Stimulated activated CD8-positive, alpha-beta memory T cell treated with anti-CD3 and anti-CD28 coated beads, Interleukin-4, amount 100 ng/mL, for 1 hour (primary cell): ENCODE data around the gene CDH22.

ENCODE experiments used
- DNase-seq, 2 donors: peaks; one replicate each; pipeline ENCODE4 v3.0.0-alpha.2; 2020; ENCODE audit warnings: low read depth in 2 of 2, low spot score in 1 of 2

CDH22 gene

GRCh38 chr20:46243707-46244628, 64.3 kb downstream of the CDH22 start:
- no peak for DNase-seq

GRCh38 chr20:46242390-46242789, 65.9 kb downstream of the CDH22 start:
- no peak for DNase-seq

GRCh38 chr20:46240881-46241280, 67.4 kb downstream of the CDH22 start:
- no peak for DNase-seq

- no peak for DNase-seq
Measured at GRCh38 chr20:46240065-46240464, 68.2 kb downstream of the CDH22 start.

DNA sequence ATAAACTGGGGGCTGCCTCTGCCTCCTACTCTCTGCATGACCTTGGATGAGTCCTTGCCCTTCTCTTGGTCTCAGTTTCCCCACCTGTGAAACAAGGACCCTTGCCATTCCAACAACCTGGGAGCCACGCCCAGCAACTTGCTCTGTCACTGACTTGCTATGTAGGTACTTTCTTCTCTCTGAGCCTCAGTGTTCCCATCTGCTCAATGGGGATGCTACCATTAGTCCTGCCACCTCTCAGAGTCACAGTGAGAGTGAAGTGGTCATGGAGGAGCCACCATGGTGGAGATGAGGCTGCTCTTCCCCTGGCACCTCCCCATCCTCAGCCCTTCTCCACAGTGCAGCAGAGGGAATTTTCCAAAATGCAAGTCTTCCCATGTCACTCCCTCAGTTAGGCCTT, 70.6 kb downstream of the CDH22 start:
- no peak for DNase-seq

DNA sequence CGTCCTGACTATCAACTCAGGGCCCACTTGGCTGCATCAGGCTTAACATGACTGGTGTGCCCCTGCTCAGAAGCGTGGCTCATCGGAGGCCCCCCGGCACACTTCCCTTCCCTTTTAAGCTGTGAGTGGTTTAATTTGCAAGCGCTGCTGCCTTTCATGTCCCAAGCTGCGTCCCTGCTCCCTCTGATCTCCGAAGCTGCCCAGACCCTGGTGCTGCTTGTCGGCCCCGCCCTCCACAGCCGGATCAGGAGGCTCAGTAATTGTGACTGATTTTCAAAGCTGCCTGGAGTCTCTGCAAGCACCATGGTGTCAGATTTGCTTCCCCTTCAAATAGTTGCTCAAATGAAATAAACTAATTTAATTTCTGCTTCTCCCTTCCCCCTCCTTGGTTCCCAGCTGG, 71.1 kb downstream of the CDH22 start:
- no peak for DNase-seq

DNA sequence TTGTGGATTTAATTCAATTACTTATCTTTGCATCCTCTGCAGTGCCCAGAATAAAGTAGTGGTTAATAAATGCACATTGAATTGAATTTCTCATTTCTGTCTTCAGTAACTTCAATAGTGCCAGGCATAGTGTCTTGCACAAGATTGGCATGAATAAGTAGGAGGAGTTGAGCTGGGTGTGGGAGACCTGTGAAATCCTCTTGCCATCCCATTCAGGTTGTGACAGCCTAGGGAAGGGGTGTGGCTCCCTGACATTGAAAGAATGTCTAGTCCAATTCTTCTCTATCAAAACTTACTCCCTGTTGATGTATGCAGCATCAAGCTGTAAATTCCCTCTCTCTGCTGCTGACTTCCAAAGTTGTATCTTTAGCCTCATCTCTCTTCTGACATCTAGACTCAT, 73.2 kb downstream of the CDH22 start:
- no peak for DNase-seq

DNA sequence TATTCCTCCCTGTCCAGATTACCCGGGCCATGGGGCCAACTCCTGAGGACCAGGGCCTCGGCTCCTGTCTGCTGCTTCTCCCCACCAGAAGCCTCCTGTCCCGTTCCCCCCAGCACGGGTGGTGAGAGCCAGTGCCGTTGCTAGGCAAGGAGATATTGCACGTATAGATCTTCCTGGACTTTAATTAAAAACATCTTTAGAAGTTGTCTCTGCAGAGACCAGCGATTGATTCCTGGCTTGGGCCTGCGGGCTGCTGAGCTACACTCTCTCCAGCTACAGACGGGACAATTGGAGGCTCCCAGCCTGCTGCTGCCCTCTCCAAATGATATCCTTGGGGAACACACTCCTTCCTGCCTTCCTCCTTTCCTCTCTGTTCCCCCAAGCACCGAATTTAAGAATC, 74.6 kb downstream of the CDH22 start:
- no peak for DNase-seq

DNA sequence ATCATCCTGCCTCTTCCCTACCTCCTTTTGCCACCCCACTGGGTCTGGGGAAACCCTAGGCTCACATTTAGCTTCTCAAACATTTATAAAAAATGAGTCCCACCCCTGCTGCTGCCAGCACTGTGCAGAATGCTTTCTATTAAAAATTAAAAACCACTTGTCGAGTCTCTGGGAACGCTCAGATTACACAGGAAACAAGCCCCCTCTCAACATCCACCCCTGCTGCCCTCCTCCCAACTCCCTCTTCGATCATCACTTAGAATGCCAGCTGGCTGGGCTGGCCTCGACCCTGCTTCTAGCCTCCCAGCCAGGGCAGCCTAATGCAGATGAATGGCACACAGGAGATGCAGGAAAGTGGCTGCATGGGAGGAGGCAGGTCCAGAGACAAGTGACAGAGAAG, 75.8 kb downstream of the CDH22 start:
- DNase-seq, result no peak

DNA sequence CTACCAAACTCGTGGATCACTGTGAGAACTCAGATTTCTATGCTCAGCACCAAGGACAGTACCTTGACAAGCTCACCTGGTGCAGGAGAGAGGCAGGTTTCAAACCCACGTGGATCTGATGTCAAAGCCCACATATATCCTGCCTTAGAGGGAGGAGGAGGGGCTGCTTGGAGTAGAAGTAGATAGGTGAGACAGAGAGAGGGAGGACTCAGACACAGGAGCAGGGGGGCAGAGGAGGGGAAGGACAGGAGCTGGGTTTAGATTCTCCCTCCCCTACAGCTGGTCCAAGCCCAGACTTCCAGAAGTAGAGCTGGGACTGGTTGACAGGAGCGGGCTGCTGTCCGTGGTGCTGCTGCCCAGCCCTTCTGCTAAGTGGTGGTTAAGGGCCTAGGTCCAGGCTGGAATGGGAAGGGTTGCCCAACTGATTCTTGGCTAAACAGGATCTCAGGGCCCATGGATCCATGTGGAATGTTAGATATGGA, 77.5 kb downstream of the CDH22 start:
- no peak for DNase-seq

DNA sequence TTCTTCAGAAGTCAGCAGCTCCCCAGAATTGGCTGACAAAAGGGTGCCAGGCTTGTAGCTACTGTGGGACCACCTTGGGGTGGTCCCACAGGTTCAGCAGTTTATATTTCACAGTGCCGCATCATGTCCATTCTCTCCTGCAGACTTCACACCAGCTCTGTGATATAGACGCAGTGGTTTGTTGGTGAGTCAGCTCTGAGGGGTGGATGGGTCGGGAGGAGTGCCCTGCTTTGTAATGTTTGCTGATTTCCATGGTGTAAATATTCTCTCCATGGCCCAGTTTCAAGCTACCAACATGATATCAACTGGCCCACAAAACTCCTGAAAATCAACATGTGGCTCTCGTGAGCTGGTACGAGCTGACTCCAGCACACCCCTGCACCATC, 78.2 kb downstream of the CDH22 start:
- no peak for DNase-seq

- no peak for DNase-seq
Measured at GRCh38 chr20:46229478-46230105, 78.7 kb downstream of the CDH22 start.

- DNase-seq, result no peak
Measured at GRCh38 chr20:46228670-46229069, 79.6 kb downstream of the CDH22 start.

GRCh38 chr20:46227272-46227767, 81.0 kb downstream of the CDH22 start:
- DNase-seq, result no peak

- no peak for DNase-seq
Measured at GRCh38 chr20:46226602-46227001, 81.7 kb downstream of the CDH22 start.

- no peak for DNase-seq
Measured at GRCh38 chr20:46222521-46223007, 85.7 kb downstream of the CDH22 start.

DNA sequence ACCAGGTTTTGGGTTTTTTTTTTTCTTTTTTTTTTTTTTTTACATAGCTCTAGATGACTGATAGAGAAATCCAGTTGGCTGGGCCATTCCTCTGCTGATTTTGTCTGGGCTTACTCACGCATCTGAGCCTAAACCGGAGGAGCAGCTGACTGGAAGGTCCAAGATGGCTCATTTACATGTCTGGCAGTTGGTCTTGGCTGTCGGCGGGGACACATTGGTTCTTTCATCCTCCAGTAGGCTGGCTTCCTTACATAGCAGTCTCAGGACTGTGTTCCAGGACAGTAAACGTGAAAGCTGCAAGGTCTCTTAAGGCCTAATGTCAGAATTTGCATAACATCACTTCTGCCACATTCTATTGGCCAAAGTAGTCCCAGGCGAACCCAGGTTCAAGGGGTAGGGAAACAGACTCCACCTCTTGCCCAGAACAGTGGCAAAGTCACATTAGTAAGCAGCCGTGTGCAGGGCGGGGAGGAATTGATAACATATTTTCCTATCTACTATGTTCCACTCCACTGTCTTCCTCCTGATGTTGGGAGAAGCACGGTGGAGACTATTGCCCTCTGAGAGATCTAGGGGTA, 87.0 kb downstream of the CDH22 start:
- DNase-seq, result no peak

- no peak for DNase-seq
Measured at GRCh38 chr20:46220455-46221207, 87.7 kb downstream of the CDH22 start.

DNA sequence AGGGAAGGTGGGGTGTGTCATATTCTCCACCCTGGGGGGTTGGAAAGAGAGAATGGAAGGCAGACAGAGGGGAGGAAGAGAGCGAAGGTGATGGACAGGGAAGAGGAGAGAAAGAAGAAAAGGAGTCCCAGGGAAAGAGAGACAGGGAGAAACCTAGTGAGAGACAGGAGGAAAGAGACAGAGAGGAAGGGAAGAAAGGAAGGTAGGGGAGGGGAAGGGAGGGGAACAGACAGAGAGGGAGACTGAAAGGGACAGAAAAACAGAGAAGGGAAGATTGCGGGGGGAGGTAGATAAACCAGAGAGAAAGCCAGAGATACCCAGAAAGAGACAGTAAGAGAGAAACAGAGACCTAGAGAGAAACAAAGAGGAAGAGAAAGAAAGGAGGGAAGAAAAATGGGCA, 88.4 kb downstream of the CDH22 start:
- DNase-seq, result no peak

DNA sequence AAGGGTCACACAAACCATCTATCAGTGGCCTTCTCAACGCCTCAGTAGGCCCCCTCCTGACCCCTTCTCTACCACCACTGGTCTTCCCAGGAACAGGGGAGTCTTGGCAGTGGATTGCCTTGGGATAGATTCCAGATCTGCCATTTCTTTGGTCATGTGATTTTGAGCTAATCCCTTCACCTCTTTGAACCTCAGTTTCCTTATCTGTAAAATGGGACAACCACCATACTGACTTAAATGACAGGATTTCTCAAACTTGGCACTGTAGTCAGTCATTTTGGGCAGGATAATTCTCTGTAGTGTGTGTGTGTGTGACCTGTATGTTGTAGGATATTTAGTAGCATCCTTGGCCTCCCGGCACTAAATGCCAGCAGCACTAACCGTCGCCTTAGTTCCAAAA, 89.1 kb downstream of the CDH22 start:
- DNase-seq, result no peak

DNA sequence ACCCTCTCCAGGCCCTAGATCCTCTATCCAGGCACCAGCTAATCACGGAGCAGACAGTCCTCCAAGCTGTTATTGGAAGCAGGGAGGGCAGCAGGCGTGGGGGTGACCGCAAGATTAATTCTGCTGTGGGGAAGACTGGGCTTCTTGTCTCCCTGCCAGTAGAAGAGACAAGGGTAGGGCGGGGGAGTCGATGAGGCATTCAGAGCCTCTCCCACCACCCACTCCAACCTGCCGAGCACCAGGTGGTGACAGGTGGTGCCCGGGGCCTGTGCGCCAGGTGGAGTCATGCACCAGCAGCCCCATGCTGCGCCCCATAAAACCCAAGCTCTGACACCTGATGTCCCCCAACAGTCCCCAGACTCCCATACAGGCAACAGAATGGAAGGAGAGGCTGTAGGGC, 89.6 kb downstream of the CDH22 start:
- DNase-seq, result no peak
